ENCODE data around the gene VPREB3.
A peak's percentile ranks its signal among the peaks of the same experiment; 100 is the strongest.
"Not testable (repeated sequence)": the region's sequence is repeated elsewhere in the genome, so short reads cannot be mapped to it uniquely, and the experiment has no call there.

VPREB3 gene

GRCh38 chr22:23763954-23764353 lies 9.7 kb upstream of the VPREB3 start:
- no peak for DNase-seq

- DNase-seq: no peak
Measured at GRCh38 chr22:23763579-23763945, 9.3 kb upstream of the VPREB3 start.

GRCh38 chr22:23762842-23763578 lies 8.8 kb upstream of the VPREB3 start, which contains the start of gene C22orf15:
Gene C22orf15 (plus strand): TSS chr22:23762990. CDS start chr22:23763307, 317 bp downstream.
- DNase-seq: no peak

GRCh38 chr22:23760056-23760455 lies 5.8 kb upstream of the VPREB3 start:
- DNase-seq: no peak

GRCh38 chr22:23759566-23759965 lies 5.3 kb upstream of the VPREB3 start:
- DNase-seq: no peak

GRCh38 chr22:23756891-23757290 lies 2.7 kb upstream of the VPREB3 start:
- DNase-seq: no peak

- no peak for DNase-seq
Measured at GRCh38 chr22:23755711-23756110, 1.5 kb upstream of the VPREB3 start.

GRCh38 chr22:23754980-23755636 lies 883 bp upstream of the VPREB3 start:
- DNase-seq: no peak

GRCh38 chr22:23753385-23753784 lies 840 bp downstream of the VPREB3 start:
- no peak for DNase-seq

GRCh38 chr22:23752750-23753149 lies 1.5 kb downstream of the VPREB3 start:
- DNase-seq: no peak

GRCh38 chr22:23752090-23752691 lies 2.0 kb downstream of the VPREB3 start:
- no peak for DNase-seq

GRCh38 chr22:23751441-23751996 lies 2.7 kb downstream of the VPREB3 start:
- DNase-seq: no peak

- peak; percentile 65 to 73 for DNase-seq
Measured at GRCh38 chr22:23750714-23751440, 3.3 kb downstream of the VPREB3 start, which contains the start of gene ZNF70. Gene ZNF70 (minus strand): TSS chr22:23751112. CDS start chr22:23745140, 5,972 bp downstream.

GRCh38 chr22:23750367-23750713 lies 3.9 kb downstream of the VPREB3 start:
- DNase-seq: no peak

- no peak for DNase-seq
Measured at GRCh38 chr22:23749841-23750301, 4.4 kb downstream of the VPREB3 start.

- DNase-seq: no peak
Measured at GRCh38 chr22:23745791-23746190, 8.4 kb downstream of the VPREB3 start.

GRCh38 chr22:23744485-23744884 lies 9.7 kb downstream of the VPREB3 start:
- DNase-seq: no peak

GRCh38 chr22:23744001-23744400 lies 10.2 kb downstream of the VPREB3 start:
- DNase-seq: no peak

GRCh38 chr22:23743303-23743705 lies 10.9 kb downstream of the VPREB3 start:
- DNase-seq: no peak

- DNase-seq: no peak
Measured at GRCh38 chr22:23742505-23743264, 11.5 kb downstream of the VPREB3 start.

GRCh38 chr22:23737696-23738095 lies 16.5 kb downstream of the VPREB3 start:
- no peak for DNase-seq

- DNase-seq: not testable (repeated sequence)
Measured at GRCh38 chr22:23728108-23728507, 26.1 kb downstream of the VPREB3 start.
